Measurements from ENCODE around the gene SUPT3H.

Gene SUPT3H

GRCh38 chr6:44805238-44805846 is 572.4 kb downstream of the SUPT3H start:
- in situ Hi-C loops (cut with HindIII; ENCODE audit: low pct_unique_long_range_greater_than_20kb, low sequenced_read_pairs), result no loop called here
- no peak for DNase-seq (ENCODE audit: low read depth in 1 of 2, low spot score in 1 of 2)

GRCh38 chr6:44804546-44805159 is 573.1 kb downstream of the SUPT3H start:
- in situ Hi-C loops (cut with HindIII; ENCODE audit: low pct_unique_long_range_greater_than_20kb, low sequenced_read_pairs), result no loop called here
- TF ChIP-seq JUND (IDR thresholded peaks at IDR 0.05; ENCODE audit: low read depth), result no peak
- no peak for DNase-seq (ENCODE audit: low read depth in 1 of 2, low spot score in 1 of 2)

More at GRCh38 chr6:44805238-44805846, 572.4 kb downstream of the SUPT3H start:
- no peak for TF ChIP-seq JUND (IDR thresholded peaks at IDR 0.05; ENCODE audit: low read depth)

GRCh38 chr6:44804016-44804415 is 573.7 kb downstream of the SUPT3H start:
- in situ Hi-C loops (cut with HindIII; ENCODE audit: low pct_unique_long_range_greater_than_20kb, low sequenced_read_pairs), result no loop called here
- TF ChIP-seq JUND (IDR thresholded peaks at IDR 0.05; ENCODE audit: low read depth), result no peak

GRCh38 chr6:44800784-44801592 is 576.7 kb downstream of the SUPT3H start:
- no peak for DNase-seq (ENCODE audit: low read depth in 1 of 2, low spot score in 1 of 2)
- no peak for TF ChIP-seq JUND (IDR thresholded peaks at IDR 0.05; ENCODE audit: low read depth)
- in situ Hi-C loops (cut with HindIII; ENCODE audit: low pct_unique_long_range_greater_than_20kb, low sequenced_read_pairs), result no loop called here

More at GRCh38 chr6:44804016-44804415, 573.7 kb downstream of the SUPT3H start:
- no peak for DNase-seq (ENCODE audit: low read depth in 1 of 2, low spot score in 1 of 2)

- in situ Hi-C loops (cut with HindIII; ENCODE audit: low pct_unique_long_range_greater_than_20kb, low sequenced_read_pairs), result no loop called here
- no peak for TF ChIP-seq JUND (IDR thresholded peaks at IDR 0.05; ENCODE audit: low read depth)
- DNase-seq (ENCODE audit: low read depth in 1 of 2, low spot score in 1 of 2), result peak; percentile 13 to 41
Measured at GRCh38 chr6:44800171-44800783, 577.5 kb downstream of the SUPT3H start.

- DNase-seq (ENCODE audit: low read depth in 1 of 2, low spot score in 1 of 2), result no peak
- TF ChIP-seq JUND (IDR thresholded peaks at IDR 0.05; ENCODE audit: low read depth), result no peak
- in situ Hi-C loops (cut with HindIII; ENCODE audit: low pct_unique_long_range_greater_than_20kb, low sequenced_read_pairs), result no loop called here
Measured at GRCh38 chr6:44797746-44798145, 580.0 kb downstream of the SUPT3H start.

- no peak for DNase-seq (ENCODE audit: low read depth in 1 of 2, low spot score in 1 of 2)
- TF ChIP-seq JUND (IDR thresholded peaks at IDR 0.05; ENCODE audit: low read depth), result no peak
- in situ Hi-C loops (cut with HindIII; ENCODE audit: low pct_unique_long_range_greater_than_20kb, low sequenced_read_pairs), result no loop called here
Measured at GRCh38 chr6:44795326-44795725, 582.4 kb downstream of the SUPT3H start.

GRCh38 chr6:44789806-44790205 is 587.9 kb downstream of the SUPT3H start:
- DNase-seq (ENCODE audit: low read depth in 1 of 2, low spot score in 1 of 2), result no peak
- TF ChIP-seq JUND (IDR thresholded peaks at IDR 0.05; ENCODE audit: low read depth), result no peak
- in situ Hi-C loops (cut with HindIII; ENCODE audit: low pct_unique_long_range_greater_than_20kb, low sequenced_read_pairs), result no loop called here

GRCh38 chr6:44789061-44789460 is 588.7 kb downstream of the SUPT3H start:
- no peak for TF ChIP-seq JUND (IDR thresholded peaks at IDR 0.05; ENCODE audit: low read depth)
- no peak for DNase-seq (ENCODE audit: low read depth in 1 of 2, low spot score in 1 of 2)
- in situ Hi-C loops (cut with HindIII; ENCODE audit: low pct_unique_long_range_greater_than_20kb, low sequenced_read_pairs), result no loop called here

GRCh38 chr6:44788387-44788981 is 589.2 kb downstream of the SUPT3H start:
- DNase-seq (ENCODE audit: low read depth in 1 of 2, low spot score in 1 of 2), result no peak
- no peak for TF ChIP-seq JUND (IDR thresholded peaks at IDR 0.05; ENCODE audit: low read depth)
- in situ Hi-C loops (cut with HindIII; ENCODE audit: low pct_unique_long_range_greater_than_20kb, low sequenced_read_pairs), result no loop called here

GRCh38 chr6:44787254-44787834 is 590.4 kb downstream of the SUPT3H start:
- in situ Hi-C loops (cut with HindIII; ENCODE audit: low pct_unique_long_range_greater_than_20kb, low sequenced_read_pairs), result no loop called here
- no peak for DNase-seq (ENCODE audit: low read depth in 1 of 2, low spot score in 1 of 2)
- TF ChIP-seq JUND (IDR thresholded peaks at IDR 0.05; ENCODE audit: low read depth), result no peak

GRCh38 chr6:44785130-44785529 is 592.6 kb downstream of the SUPT3H start:
- in situ Hi-C loops (cut with HindIII; ENCODE audit: low pct_unique_long_range_greater_than_20kb, low sequenced_read_pairs), result no loop called here
- TF ChIP-seq JUND (IDR thresholded peaks at IDR 0.05; ENCODE audit: low read depth), result no peak
- no peak for DNase-seq (ENCODE audit: low read depth in 1 of 2, low spot score in 1 of 2)
